ENCODE results near the gene TNFSF4.

GRCh38 chr1:173161510-173162221, 45.5 kb downstream of the TNFSF4 start:
- TF ChIP-seq GATA2 (IDR thresholded peaks at IDR 0.05; ENCODE audit: low read depth, low read length): no peak
- no peak for TF ChIP-seq GATA3 (IDR thresholded peaks at IDR 0.05; ENCODE audit: low read depth, low read length)

All from SH-SY5Y (cell line).